Natural killer cell treated with Interleukin-12 subunit alpha and Interleukin-12 subunit beta and Interleukin-15 and Interleukin-18, amount 100 ng/mL, for 72 hours (primary cell): ENCODE data around the gene DDX10. TPM values are rescaled to one million over a fixed set of nuclear protein-coding genes. Genes with fewer than 3 reads are reported as not detected.

Experiments
- ATAC-seq, 2 donors: fragments of 150-1000 bp; cut with Tn5 transposase in 1 of 2; sonication (Bioruptor Pico), chemical (Tn5 transposase) in 1 of 2; 2 replicates each; pipeline ENCODE4 v1.10.0; 2021
- DNase-seq: peaks from one replicate; pipeline ENCODE4 v3.0.0; 2022; ENCODE audit warnings: low spot score
- H3K27ac Mint-ChIP-seq, 2 donors: 1 replicate in 1 of 2; 2 replicates in 1 of 2; pipeline ENCODE4 v1.8.0; 2022; ENCODE audit warnings: mixed read lengths in 2 of 2, mild to moderate bottlenecking in 1 of 2, moderate library complexity in 1 of 2
- H3K27me3 Mint-ChIP-seq, 2 donors: 1 replicate in 1 of 2; 2 replicates in 1 of 2; pipeline ENCODE4 v1.8.0; 2022; ENCODE audit warnings: mixed read lengths in 2 of 2
- H3K36me3 Mint-ChIP-seq: one replicate; pipeline ENCODE4 v1.8.0; 2022; ENCODE audit warnings: mixed read lengths
- H3K4me1 Mint-ChIP-seq, 2 donors: 1 replicate in 1 of 2; 2 replicates in 1 of 2; pipeline ENCODE4 v1.8.0; 2022; ENCODE audit warnings: low read depth in 2 of 2, mixed read lengths in 2 of 2, mild to moderate bottlenecking in 1 of 2
- H3K4me3 Mint-ChIP-seq: one replicate; pipeline ENCODE4 v1.8.0; 2022; ENCODE audit warnings: mixed read lengths
- H3K9me3 Mint-ChIP-seq: 2 replicates; pipeline ENCODE4 v1.8.0; 2022; ENCODE audit warnings: mixed read lengths
- total RNA-seq, 2 donors: library from RNA; stranded (reverse); gene quantifications; one replicate each; pipeline ENCODE4 v1.2.3, GENCODE V29; 2022

DDX10 gene
- 10 to 100 TPM; 39.2 to 84.1 TPM for total RNA-seq

- ATAC-seq (peak; percentile 100), DNase-seq (peak; percentile 98)
Observed at GRCh38 chr11:108664730-108665525, at the start of gene DDX10. Gene DDX10 (plus strand): TSS chr11:108665069. CDS start chr11:108665154, 85 bp downstream.

GRCh38 chr11:108616549-108616948 is 48.3 kb upstream of the DDX10 start:
- ATAC-seq = no peak
- peaks cover 28 to 32% of the 10 kb centered on the region in 2 donors for H3K27me3 Mint-ChIP-seq
- DNase-seq = no peak
- no peak overlapping the region for H3K27ac Mint-ChIP-seq
- H3K4me3 Mint-ChIP-seq = no peak overlapping the region
- no peaks in the 10 kb centered on the region for H3K4me1 Mint-ChIP-seq
- no peaks in the 10 kb centered on the region for H3K9me3 Mint-ChIP-seq
- H3K36me3 Mint-ChIP-seq = no peaks in the 10 kb centered on the region

More at GRCh38 chr11:108664730-108665525, at the start of gene DDX10:
- H3K27ac Mint-ChIP-seq = peak within 1 kb of the TSS; percentile 91 to 98
- peak within 1 kb of the TSS; percentile 95 for H3K4me3 Mint-ChIP-seq
- no peaks in the 10 kb centered on the region for H3K27me3 Mint-ChIP-seq
- peaks cover 6% of the 10 kb centered on the region for H3K36me3 Mint-ChIP-seq
- peaks cover 32 to 46% of the 10 kb centered on the region in 2 donors for H3K4me1 Mint-ChIP-seq
- H3K9me3 Mint-ChIP-seq = no peaks in the 10 kb centered on the region

- Mint-ChIP-seq H3K9me3 (no peaks in the 10 kb centered on the region), H3K27me3 (peaks cover 30 to 33% of the 10 kb centered on the region in 2 donors), H3K4me3 (no peak overlapping the region), H3K4me1 (no peaks in the 10 kb centered on the region), H3K36me3 (no peaks in the 10 kb centered on the region), H3K27ac (no peak overlapping the region)
- ATAC-seq (no peak), DNase-seq (no peak)
Observed at GRCh38 chr11:108617055-108617454, 47.8 kb upstream of the DDX10 start.

GRCh38 chr11:108618529-108618928 is 46.3 kb upstream of the DDX10 start:
- H3K36me3 Mint-ChIP-seq = no peaks in the 10 kb centered on the region
- H3K9me3 Mint-ChIP-seq = no peaks in the 10 kb centered on the region
- no peak for DNase-seq
- H3K27ac Mint-ChIP-seq = no peak overlapping the region
- ATAC-seq = no peak
- peaks cover 32 to 44% of the 10 kb centered on the region in 2 donors for H3K27me3 Mint-ChIP-seq
- no peaks in the 10 kb centered on the region for H3K4me1 Mint-ChIP-seq
- H3K4me3 Mint-ChIP-seq = no peak overlapping the region

GRCh38 chr11:108620958-108621772 is 43.7 kb upstream of the DDX10 start:
- Mint-ChIP-seq H3K4me3 (no peak overlapping the region), H3K36me3 (no peaks in the 10 kb centered on the region), H3K27ac (no peak overlapping the region), H3K4me1 (peaks cover 0 to 3% of the 10 kb centered on the region in 2 donors), H3K9me3 (no peaks in the 10 kb centered on the region), H3K27me3 (peaks cover 39 to 68% of the 10 kb centered on the region in 2 donors)
- ATAC-seq = peak in 1 of 2 donors; percentile 70
- DNase-seq = no peak

- peaks cover 35 to 71% of the 10 kb centered on the region in 2 donors for H3K27me3 Mint-ChIP-seq
- no peaks in the 10 kb centered on the region for H3K9me3 Mint-ChIP-seq
- H3K27ac Mint-ChIP-seq = no peak overlapping the region
- H3K4me3 Mint-ChIP-seq = no peak overlapping the region
- H3K4me1 Mint-ChIP-seq = peaks cover 0 to 3% of the 10 kb centered on the region in 2 donors
- no peaks in the 10 kb centered on the region for H3K36me3 Mint-ChIP-seq
- ATAC-seq = no peak
- DNase-seq = no peak
Observed at GRCh38 chr11:108622341-108622740, 42.5 kb upstream of the DDX10 start.

- ATAC-seq (no peak), DNase-seq (no peak)
- H3K4me1 Mint-ChIP-seq = peaks cover 0 to 3% of the 10 kb centered on the region in 2 donors
- no peaks in the 10 kb centered on the region for H3K9me3 Mint-ChIP-seq
- H3K27me3 Mint-ChIP-seq = peaks cover 26 to 64% of the 10 kb centered on the region in 2 donors
- H3K36me3 Mint-ChIP-seq = no peaks in the 10 kb centered on the region
- H3K27ac Mint-ChIP-seq = no peak overlapping the region
- no peak overlapping the region for H3K4me3 Mint-ChIP-seq
Observed at GRCh38 chr11:108624196-108624925, 40.5 kb upstream of the DDX10 start.

- Mint-ChIP-seq H3K4me1 (peaks cover 0 to 3% of the 10 kb centered on the region in 2 donors), H3K27me3 (peaks cover 24 to 53% of the 10 kb centered on the region in 2 donors), H3K4me3 (no peak overlapping the region), H3K36me3 (no peaks in the 10 kb centered on the region), H3K9me3 (no peaks in the 10 kb centered on the region), H3K27ac (no peak overlapping the region)
- peak in 1 of 2 donors; percentile 45 for ATAC-seq
- no peak for DNase-seq
Observed at GRCh38 chr11:108628326-108628725, 36.5 kb upstream of the DDX10 start.

GRCh38 chr11:108628812-108629211 is 36.1 kb upstream of the DDX10 start:
- no peak for DNase-seq
- peaks cover 24 to 50% of the 10 kb centered on the region in 2 donors for H3K27me3 Mint-ChIP-seq
- no peaks in the 10 kb centered on the region for H3K9me3 Mint-ChIP-seq
- ATAC-seq = peak in 1 of 2 donors; percentile 28
- H3K27ac Mint-ChIP-seq = no peak overlapping the region
- peaks cover 0 to 3% of the 10 kb centered on the region in 2 donors for H3K4me1 Mint-ChIP-seq
- no peak overlapping the region for H3K4me3 Mint-ChIP-seq
- H3K36me3 Mint-ChIP-seq = no peaks in the 10 kb centered on the region

- Mint-ChIP-seq H3K9me3 (no peaks in the 10 kb centered on the region), H3K36me3 (no peaks in the 10 kb centered on the region), H3K4me3 (no peak overlapping the region), H3K27ac (no peak overlapping the region), H3K27me3 (peaks cover 24 to 47% of the 10 kb centered on the region in 2 donors), H3K4me1 (peaks cover 0 to 3% of the 10 kb centered on the region in 2 donors)
- no peak for DNase-seq
- ATAC-seq = peak in 1 of 2 donors; percentile 43
Observed at GRCh38 chr11:108629274-108629673, 35.6 kb upstream of the DDX10 start.

GRCh38 chr11:108632041-108632704 is 32.7 kb upstream of the DDX10 start:
- no peak for DNase-seq
- H3K27me3 Mint-ChIP-seq = peaks cover 14 to 43% of the 10 kb centered on the region in 2 donors
- H3K27ac Mint-ChIP-seq = no peak overlapping the region
- no peaks in the 10 kb centered on the region for H3K4me1 Mint-ChIP-seq
- no peaks in the 10 kb centered on the region for H3K36me3 Mint-ChIP-seq
- H3K4me3 Mint-ChIP-seq = no peak overlapping the region
- no peaks in the 10 kb centered on the region for H3K9me3 Mint-ChIP-seq
- no peak for ATAC-seq

GRCh38 chr11:108635106-108635505 is 29.8 kb upstream of the DDX10 start:
- Mint-ChIP-seq H3K27ac (no peak overlapping the region), H3K4me1 (no peaks in the 10 kb centered on the region)

GRCh38 chr11:108636222-108636621 is 28.6 kb upstream of the DDX10 start:
- Mint-ChIP-seq H3K4me1 (no peaks in the 10 kb centered on the region), H3K9me3 (no peaks in the 10 kb centered on the region), H3K27ac (no peak overlapping the region), H3K36me3 (no peaks in the 10 kb centered on the region), H3K27me3 (peaks cover 15 to 55% of the 10 kb centered on the region in 2 donors), H3K4me3 (no peak overlapping the region)
- DNase-seq (no peak), ATAC-seq (no peak)

More at GRCh38 chr11:108635106-108635505, 29.8 kb upstream of the DDX10 start:
- Mint-ChIP-seq H3K9me3 (no peaks in the 10 kb centered on the region), H3K36me3 (no peaks in the 10 kb centered on the region), H3K4me3 (no peak overlapping the region), H3K27me3 (peaks cover 16 to 58% of the 10 kb centered on the region in 2 donors)
- ATAC-seq (no peak), DNase-seq (no peak)
